ENCODE data around the gene KLHL10.

Gene KLHL10

GRCh38 chr17:41837761-41838538 lies at the start of gene KLHL10:
KLHL10 (plus strand) TSS chr17:41837825; CDS start chr17:41837933, 108 bp downstream.
- DNase-seq, result no peak

- peak; percentile 65 for DNase-seq
These were observed 44.5 kb upstream of the KLHL10 start for GRCh38 chr17:41792845-41793783.

- DNase-seq, result peak; percentile 44
These were observed 43.7 kb upstream of the KLHL10 start for GRCh38 chr17:41793784-41794539.

- no peak for DNase-seq
These were observed 43.1 kb upstream of the KLHL10 start for GRCh38 chr17:41794540-41794975.

- DNase-seq, result no peak
These were observed 41.3 kb upstream of the KLHL10 start for GRCh38 chr17:41796121-41796895.

GRCh38 chr17:41797377-41797776 lies 40.2 kb upstream of the KLHL10 start:
- DNase-seq, result no peak

GRCh38 chr17:41799366-41799765 lies 38.3 kb upstream of the KLHL10 start:
- DNase-seq, result no peak

- no peak for DNase-seq
These were observed 36.8 kb upstream of the KLHL10 start for GRCh38 chr17:41800601-41801373.

- DNase-seq, result peak; percentile 50
These were observed 36.0 kb upstream of the KLHL10 start for GRCh38 chr17:41801374-41802271.

GRCh38 chr17:41803049-41804020 lies 34.3 kb upstream of the KLHL10 start:
- no peak for DNase-seq

- DNase-seq, result no peak
These were observed 30.8 kb upstream of the KLHL10 start for GRCh38 chr17:41806685-41807445.

GRCh38 chr17:41810659-41811548 lies 26.7 kb upstream of the KLHL10 start:
- DNase-seq, result no peak

- peak; percentile 86 for DNase-seq
These were observed 25.9 kb upstream of the KLHL10 start, which contains the start of gene P3H4 for GRCh38 chr17:41811549-41812380. P3H4 (minus strand) TSS chr17:41811949; CDS start chr17:41811915, 34 bp downstream.

- DNase-seq, result peak; percentile 82
These were observed 25.1 kb upstream of the KLHL10 start, which contains the start of gene FKBP10 for GRCh38 chr17:41812381-41813151. FKBP10 (plus strand) TSS chr17:41813004; CDS start chr17:41813035, 31 bp downstream.

GRCh38 chr17:41813152-41813680 lies 24.4 kb upstream of the KLHL10 start:
- DNase-seq, result no peak
